ENCODE measurements around the gene VWA8. TPM values are rescaled to one million over a fixed set of nuclear protein-coding genes. Genes with fewer than 3 reads are reported as not detected.

Gene VWA8
- 10.8 TPM for total RNA-seq

GRCh38 chr13:41960637-41961465 is at the start of gene VWA8:
TSS of gene VWA8 (minus strand) at chr13:41961109. CDS start at chr13:41961015, 94 bp downstream.
- peak; percentile 52 to 77 (median 76) for DNase-seq (ENCODE audit: low read depth in 2 of 3, low spot score in 2 of 3)

- DNase-seq (ENCODE audit: low read depth in 2 of 3, low spot score in 2 of 3): no peak
Measured at GRCh38 chr13:42009057-42009456, 48.1 kb upstream of the VWA8 start.

GRCh38 chr13:42007844-42008243 is 46.9 kb upstream of the VWA8 start:
- no peak for DNase-seq (ENCODE audit: low read depth in 2 of 3, low spot score in 2 of 3)

GRCh38 chr13:42002066-42002465 is 41.2 kb upstream of the VWA8 start:
- DNase-seq (ENCODE audit: low read depth in 2 of 3, low spot score in 2 of 3): no peak

GRCh38 chr13:42001580-42001979 is 40.7 kb upstream of the VWA8 start:
- no peak for DNase-seq (ENCODE audit: low read depth in 2 of 3, low spot score in 2 of 3)

- DNase-seq (ENCODE audit: low read depth in 2 of 3, low spot score in 2 of 3): no peak
Measured at GRCh38 chr13:42000846-42001245, 39.9 kb upstream of the VWA8 start.

- no peak for DNase-seq (ENCODE audit: low read depth in 2 of 3, low spot score in 2 of 3)
Measured at GRCh38 chr13:41997396-41997795, 36.5 kb upstream of the VWA8 start.

- peak in 2 of 3 donors; percentile 44 to 70 for DNase-seq (ENCODE audit: low read depth in 2 of 3, low spot score in 2 of 3)
Measured at GRCh38 chr13:41995946-41996345, 35.0 kb upstream of the VWA8 start.

- DNase-seq (ENCODE audit: low read depth in 2 of 3, low spot score in 2 of 3): no peak
Measured at GRCh38 chr13:41995336-41995735, 34.4 kb upstream of the VWA8 start.

GRCh38 chr13:41994696-41995095 is 33.8 kb upstream of the VWA8 start:
- no peak for DNase-seq (ENCODE audit: low read depth in 2 of 3, low spot score in 2 of 3)

- DNase-seq (ENCODE audit: low read depth in 2 of 3, low spot score in 2 of 3): no peak
Measured at GRCh38 chr13:41991936-41992335, 31.0 kb upstream of the VWA8 start.

- DNase-seq (ENCODE audit: low read depth in 2 of 3, low spot score in 2 of 3): no peak
Measured at GRCh38 chr13:41988244-41988643, 27.3 kb upstream of the VWA8 start.

GRCh38 chr13:41985788-41986508 is 25.0 kb upstream of the VWA8 start:
- peak in 1 of 3 donors; percentile 46 for DNase-seq (ENCODE audit: low read depth in 2 of 3, low spot score in 2 of 3)

- no peak for DNase-seq (ENCODE audit: low read depth in 2 of 3, low spot score in 2 of 3)
Measured at GRCh38 chr13:41981951-41982715, 21.2 kb upstream of the VWA8 start.

- DNase-seq (ENCODE audit: low read depth in 2 of 3, low spot score in 2 of 3): no peak
Measured at GRCh38 chr13:41978007-41978406, 17.1 kb upstream of the VWA8 start.

GRCh38 chr13:41976476-41976875 is 15.6 kb upstream of the VWA8 start:
- DNase-seq (ENCODE audit: low read depth in 2 of 3, low spot score in 2 of 3): no peak

GRCh38 chr13:41974262-41974900 is 13.5 kb upstream of the VWA8 start:
- no peak for DNase-seq (ENCODE audit: low read depth in 2 of 3, low spot score in 2 of 3)

- no peak for DNase-seq (ENCODE audit: low read depth in 2 of 3, low spot score in 2 of 3)
Measured at GRCh38 chr13:41973247-41973741, 12.4 kb upstream of the VWA8 start.

- DNase-seq (ENCODE audit: low read depth in 2 of 3, low spot score in 2 of 3): no peak
Measured at GRCh38 chr13:41971848-41972247, 10.9 kb upstream of the VWA8 start.

- no peak for DNase-seq (ENCODE audit: low read depth in 2 of 3, low spot score in 2 of 3)
Measured at GRCh38 chr13:41970918-41971317, 10.0 kb upstream of the VWA8 start.

GRCh38 chr13:41970022-41970421 is 9.1 kb upstream of the VWA8 start:
- peak in 1 of 3 donors; percentile 39 for DNase-seq (ENCODE audit: low read depth in 2 of 3, low spot score in 2 of 3)
